NCI-H1694 (cell line): ENCODE results near the gene STXBP2.
A peak's percentile ranks its signal among the peaks of the same experiment; 100 is the strongest.

Source experiments
- DNase-seq: peaks from one replicate; lab custom pipeline; 2025; lab: John Stamatoyannopoulos, UW

STXBP2 gene

GRCh38 chr19:7614859-7615741, 21.8 kb upstream of the STXBP2 start:
- DNase-seq = no peak

GRCh38 chr19:7617172-7617571, 19.7 kb upstream of the STXBP2 start:
- no peak for DNase-seq

DNA sequence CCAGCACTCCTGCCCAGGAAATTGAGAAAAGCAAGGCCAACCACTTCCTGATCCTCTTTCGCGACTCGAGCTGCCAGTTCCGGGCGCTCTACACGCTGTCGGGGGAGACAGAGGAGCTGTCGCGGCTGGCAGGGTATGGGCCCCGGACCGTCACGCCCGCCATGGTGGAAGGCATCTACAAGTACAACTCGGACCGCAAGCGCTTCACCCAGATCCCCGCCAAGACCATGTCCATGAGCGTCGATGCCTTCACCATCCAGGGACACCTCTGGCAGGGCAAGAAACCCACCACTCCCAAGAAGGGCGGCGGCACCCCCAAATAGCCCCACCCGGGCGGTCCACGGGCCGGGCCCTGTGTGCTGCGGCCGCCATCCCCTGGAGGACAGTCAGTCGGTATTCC, 19.2 kb upstream of the STXBP2 start:
- DNase-seq = no peak

- DNase-seq = no peak
These were observed 18.6 kb upstream of the STXBP2 start for GRCh38 chr19:7618348-7618747.

DNA sequence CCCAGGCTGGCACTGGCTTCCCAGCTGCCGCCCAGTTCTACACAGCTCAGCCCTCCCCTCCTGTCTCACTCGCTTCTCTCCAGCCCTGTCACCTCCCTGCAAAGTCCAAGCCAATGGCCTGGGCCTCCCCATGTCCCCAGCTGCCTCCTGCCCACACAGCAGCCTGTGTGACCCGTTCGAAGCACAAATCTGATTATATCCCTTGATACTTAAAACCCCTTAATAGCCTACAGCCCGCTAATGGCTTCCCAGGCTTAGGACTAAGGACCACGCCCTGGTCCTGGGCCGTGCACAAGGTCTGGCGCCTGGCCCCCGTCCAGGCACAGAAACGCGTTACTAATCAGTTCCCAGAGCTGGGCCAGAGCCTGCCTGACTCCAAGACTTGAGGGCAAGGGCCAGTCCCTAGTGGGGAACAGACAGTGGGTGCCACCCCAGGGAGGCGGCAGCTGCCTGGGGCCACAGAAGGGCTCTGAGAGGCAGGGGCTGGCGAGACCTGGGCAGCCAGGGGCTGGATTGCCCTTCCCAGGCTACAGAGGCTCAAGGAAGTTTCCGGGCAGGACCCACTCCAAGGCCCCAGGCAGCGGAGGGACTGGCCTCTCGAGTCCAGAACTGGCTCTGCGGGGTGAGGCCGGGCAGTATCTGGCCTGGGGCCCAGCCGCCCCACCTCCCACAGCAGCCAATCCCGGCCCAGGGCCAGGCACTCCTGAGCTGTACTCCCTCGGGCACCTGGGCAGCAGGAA, 18.0 kb upstream of the STXBP2 start:
- DNase-seq = no peak

DNA sequence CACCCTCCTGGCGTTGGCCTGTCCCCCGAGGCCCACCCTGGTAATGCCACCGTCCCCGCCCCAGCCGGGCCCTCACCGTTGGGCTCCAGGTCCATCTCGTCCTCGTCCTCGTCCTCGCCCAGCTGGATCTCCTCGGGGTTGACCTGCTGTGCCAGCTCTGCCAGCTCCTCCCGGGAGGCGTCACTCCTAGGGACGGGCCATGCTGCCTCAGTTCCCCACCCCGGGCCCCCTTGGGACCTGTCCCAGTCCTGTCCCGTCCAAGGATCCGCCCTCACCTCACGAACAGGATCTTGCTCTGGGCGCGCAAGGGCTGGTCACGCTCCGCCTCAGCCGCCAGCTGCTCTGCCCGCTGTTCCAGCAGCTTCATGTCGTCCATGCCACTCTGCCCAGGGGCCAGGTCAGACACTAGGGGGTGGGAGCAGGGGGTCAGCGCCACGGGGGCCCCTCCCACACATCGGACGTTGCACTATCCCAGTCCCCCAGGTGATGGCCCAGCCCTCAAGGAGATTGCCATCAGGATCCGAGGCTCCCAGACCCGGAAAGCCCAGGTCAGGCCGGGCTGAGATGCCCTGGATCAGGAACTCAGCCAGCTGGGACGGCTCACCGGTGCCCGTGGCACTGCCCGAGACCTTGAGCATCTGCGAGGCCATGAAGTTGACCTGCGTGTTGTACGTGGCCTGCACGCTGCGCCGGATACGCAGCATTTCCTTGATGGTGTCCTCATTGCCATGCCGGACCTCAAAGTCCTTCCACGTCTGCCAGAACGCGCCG, 17.1 kb upstream of the STXBP2 start:
- no peak for DNase-seq

- no peak for DNase-seq
These were observed 16.2 kb upstream of the STXBP2 start for GRCh38 chr19:7620442-7621412.

- no peak for DNase-seq
These were observed 13.8 kb upstream of the STXBP2 start for GRCh38 chr19:7622933-7623685.

DNA sequence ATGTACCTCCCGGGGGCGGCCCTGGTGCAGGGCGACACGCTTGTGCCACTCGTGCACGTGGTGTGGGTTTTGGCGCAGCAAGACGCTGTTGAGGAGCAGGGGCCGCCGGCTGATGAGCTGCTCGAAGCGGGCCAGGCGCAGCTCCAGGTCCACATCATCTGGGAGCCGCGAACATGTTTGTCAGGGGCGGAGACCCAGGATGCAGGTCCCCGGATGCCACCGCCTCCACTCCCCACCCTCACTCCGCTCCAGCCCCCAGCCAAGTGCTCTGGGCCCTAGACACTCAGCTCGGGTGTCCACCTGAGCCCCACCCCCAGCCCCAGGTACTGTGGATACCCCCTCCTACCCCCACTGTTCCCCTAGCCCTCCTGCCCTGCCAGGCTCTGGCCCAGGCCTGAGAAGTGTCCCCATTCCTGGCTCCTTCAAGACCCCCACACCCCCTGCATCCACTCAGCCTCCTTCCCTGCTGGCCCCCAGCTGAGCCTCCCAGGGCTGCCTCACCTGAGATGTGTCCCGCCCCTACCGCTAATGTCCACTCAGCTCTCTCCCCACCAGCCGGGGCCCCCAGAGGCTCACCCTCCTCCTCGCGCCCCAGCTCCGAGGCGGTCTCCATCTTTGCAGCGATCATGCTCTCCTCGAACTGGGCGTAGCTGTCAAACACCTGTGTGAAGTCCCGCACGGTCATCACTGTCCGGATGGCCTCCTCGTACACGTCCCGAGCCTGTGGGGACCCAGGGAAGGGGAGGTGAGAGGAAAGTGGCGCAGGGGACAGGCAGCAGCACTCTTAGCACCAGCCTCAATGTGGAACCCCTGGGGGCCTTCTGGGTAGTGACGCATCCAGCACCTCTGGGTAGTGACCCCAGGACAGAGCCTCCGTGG, 12.9 kb upstream of the STXBP2 start:
- DNase-seq = no peak

DNA sequence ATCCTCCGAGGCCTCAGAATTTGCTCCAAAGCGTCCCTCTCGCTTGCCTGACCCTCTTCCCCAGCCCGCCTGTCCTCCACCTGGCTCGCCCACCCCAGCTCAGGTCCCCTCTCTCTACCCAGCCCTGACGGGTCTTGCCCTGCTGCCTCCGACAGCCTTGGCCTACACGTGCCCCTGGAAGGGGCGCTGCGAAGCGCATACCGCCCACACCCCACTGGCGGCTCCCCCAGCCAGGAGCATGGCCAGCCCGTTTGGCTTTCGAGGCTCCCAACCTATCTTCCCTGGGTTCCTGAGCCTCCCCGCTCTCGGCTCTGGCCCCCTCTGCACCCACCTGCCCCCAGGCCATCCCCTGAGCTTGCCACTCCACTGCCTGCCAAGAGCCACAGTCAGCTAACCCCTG, 12.1 kb upstream of the STXBP2 start:
- DNase-seq = no peak

GRCh38 chr19:7625763-7626372, 11.0 kb upstream of the STXBP2 start:
- DNase-seq = no peak

GRCh38 chr19:7627166-7627565, 9.7 kb upstream of the STXBP2 start:
- no peak for DNase-seq

DNA sequence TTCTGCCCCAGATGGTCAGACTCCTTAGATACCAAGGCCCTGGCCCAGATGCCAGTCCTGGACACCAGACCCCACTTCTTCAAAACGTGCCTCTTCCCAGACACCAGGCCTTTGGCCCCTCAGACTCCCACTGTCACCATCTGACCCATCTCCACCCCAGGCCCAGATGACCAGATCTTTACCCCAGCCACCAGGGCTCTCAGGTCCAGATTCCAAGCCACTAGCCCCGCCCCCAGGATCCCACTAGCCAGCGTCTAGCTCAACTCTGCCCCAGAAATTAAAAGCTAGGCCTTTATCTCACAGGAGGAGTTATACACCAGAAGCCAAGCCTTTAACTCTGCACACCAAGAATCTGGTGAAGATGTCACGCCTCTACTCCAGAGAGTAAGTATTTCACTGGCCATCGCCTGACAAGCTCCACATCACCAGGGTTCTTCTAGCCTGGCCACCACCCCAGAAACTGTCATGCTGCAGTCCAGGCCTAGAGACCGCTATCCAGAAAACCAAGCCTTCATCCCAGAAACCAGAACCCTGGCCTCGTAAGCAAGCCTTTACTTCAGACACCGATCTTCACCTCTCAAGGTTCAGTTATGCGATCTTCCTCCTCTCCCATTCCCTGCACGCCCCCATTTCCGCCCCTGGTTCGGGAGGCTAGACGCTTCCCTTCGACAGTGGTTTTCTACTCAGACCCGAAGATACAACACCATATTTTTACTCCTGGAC, 8.2 kb upstream of the STXBP2 start:
- no peak for DNase-seq

DNA sequence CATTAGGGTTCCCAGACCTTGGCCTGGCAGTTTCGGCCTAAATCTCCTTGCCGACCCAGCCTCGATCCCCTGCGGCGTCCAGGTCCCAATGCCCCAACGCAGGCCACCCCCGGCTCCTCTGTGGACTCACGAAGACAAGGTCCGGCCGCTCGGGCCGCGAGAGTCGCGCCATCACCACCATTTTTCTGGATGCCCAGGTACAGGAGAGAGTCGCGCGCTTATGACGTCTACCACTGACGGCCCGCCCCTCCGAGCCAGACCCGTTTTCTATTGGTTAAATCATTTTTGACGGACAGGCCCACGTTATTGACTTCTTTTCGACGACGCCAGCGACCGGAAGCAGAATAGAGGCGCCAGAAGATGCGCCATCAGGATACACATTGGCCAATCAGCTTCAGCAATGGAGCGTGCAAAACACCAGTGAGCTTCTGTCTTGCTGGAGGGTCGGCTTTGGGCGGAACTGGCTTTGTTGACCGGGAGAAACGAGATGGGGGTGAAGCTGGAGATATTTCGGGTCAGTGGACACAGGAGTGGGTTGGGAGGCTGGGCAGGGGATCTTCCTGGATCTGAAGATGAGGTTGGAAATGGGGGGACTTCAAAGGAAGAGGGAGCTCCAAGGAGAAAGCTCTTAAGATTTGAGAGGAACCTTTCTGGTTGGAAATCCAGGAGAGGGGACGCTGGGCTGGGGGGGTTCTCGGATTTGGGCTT, 7.4 kb upstream of the STXBP2 start, which contains the start of the genes PET100 and XAB2:
PET100 (plus strand) TSS at position 447 of the 708 bp plus-strand sequence; CDS start at position 488, 41 bp downstream.
XAB2 (minus strand) TSS at position 199 of the 708 bp plus-strand sequence; CDS start at position 181, 18 bp downstream.
- peak; percentile 97 for DNase-seq

DNA sequence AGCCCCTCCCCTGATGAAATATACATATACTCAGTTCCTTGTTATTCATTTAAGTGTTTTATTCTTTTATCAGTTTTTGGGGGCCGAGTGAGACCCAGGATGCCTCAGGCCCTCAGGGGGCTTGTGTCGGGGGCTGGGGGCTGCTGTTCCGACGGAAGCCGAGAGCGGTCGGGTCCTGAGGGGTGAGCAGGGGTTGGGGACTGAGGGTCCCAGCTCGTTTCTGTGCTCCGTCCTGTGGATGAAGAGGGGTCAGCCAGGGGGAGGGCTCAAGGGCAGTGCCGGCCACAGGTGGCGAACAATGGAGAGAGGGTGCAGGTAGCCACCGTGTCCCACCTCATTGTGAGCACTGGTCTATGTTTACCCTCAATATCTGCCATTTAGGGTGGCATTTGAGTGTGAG, 5.3 kb upstream of the STXBP2 start:
- DNase-seq = no peak

DNA sequence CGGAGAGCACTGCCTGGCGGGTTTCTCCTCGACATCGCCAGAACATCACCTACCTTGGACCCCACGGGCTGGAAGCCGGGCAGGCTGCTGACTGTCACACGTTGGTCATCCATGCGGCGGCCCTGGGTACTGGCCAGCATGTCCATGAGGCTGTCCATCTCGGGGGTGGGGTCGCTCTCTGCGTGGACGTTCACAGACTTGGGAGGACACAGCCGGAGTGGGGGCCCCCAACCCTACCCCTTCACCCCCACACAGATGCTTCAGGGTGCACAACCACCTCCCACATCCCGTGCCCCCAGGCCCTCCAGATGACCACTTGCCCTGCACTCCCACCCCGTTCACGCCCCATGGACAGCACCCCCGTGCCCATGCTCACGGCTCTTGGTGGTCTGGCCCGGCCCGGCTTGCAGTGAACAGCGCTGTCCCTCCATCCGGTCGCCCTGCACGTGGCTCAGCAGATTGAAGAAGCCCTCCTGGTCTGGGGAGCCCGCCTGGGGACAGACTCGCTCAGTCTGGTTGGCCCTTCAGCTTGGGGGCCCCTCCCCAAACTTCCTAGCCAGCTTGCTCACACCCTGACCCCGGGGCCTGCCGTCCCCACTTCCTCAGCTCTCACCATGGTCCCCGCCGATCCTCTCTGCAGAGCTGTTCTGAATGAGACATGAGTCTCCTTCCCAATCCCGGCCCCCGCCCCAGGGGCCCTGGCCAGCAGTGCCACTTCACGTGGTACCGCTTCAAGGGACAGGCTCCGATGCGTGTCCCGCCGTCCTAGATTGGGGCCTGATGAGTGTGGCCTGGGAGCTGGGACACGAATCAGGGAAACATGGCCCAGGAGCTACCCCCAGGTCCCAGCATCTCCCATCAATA, 4.3 kb upstream of the STXBP2 start:
- DNase-seq = no peak

DNA sequence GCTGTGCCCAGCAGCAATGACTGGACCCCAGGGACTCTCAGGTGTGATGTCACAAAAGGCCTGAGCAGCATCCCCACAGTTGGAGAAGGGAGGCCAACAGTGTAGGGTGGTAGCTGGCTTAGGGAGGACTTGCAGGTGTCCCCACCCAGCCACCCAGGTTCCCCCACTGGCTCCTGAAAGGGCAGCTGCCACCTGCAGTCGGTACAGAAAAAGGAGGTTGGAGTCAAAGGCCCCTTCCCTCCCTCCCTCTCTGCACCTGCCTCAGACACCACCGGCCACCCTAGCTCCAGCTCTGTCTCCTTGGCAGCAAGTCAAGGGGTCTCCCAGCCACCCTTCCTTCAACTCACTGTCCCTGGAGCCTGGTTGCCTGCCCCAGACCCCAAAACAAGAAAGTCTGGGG, 3.2 kb upstream of the STXBP2 start, which contains the start of gene PCP2:
PCP2 (minus strand) TSS at position 22 of the 400 bp plus-strand sequence. CDS start 262 bp downstream, outside the sequence.
- DNase-seq = no peak
